ENCODE measurements around the gene TBKBP1.

Gene TBKBP1

GRCh38 chr17:47653442-47653841, 40.5 kb upstream of the TBKBP1 start:
- H3K23ac ChIP-seq (ENCODE audit: low read length in 2 of 2) = no peak overlapping the region
- no peak overlapping the region for H2BK5ac ChIP-seq (ENCODE audit: low read depth, low read length, poor library complexity, severe bottlenecking)
- H2AFZ ChIP-seq (ENCODE audit: low read depth, low read length) = no peak overlapping the region
- H3K4ac ChIP-seq (ENCODE audit: low read depth in 1 of 2, low read length in 2 of 2) = no peak overlapping the region
- WGBS = 48% methylated on average over 1 of the region's 2 CpGs
- H3K18ac ChIP-seq (ENCODE audit: low read depth in 1 of 2, low read length in 2 of 2) = no peak overlapping the region
- H3K27ac ChIP-seq (ENCODE audit: low read length, poor library complexity, severe bottlenecking) = no peak overlapping the region
- H2BK15ac ChIP-seq (ENCODE audit: low read depth, poor library complexity, severe bottlenecking) = no peak overlapping the region
- peaks cover 3% of the 10 kb centered on the region for H3K4me1 ChIP-seq (ENCODE audit: control insufficient read depth, insufficient read depth, low read depth, low read length)
- H3K79me1 ChIP-seq (replicated peaks; ENCODE audit: low read length, poor library complexity, severe bottlenecking) = peaks cover 7% of the 10 kb centered on the region
- peak overlapping the region in 1 of 2 experiments; percentile 0 for H3K4me3 ChIP-seq (ENCODE audit: insufficient read depth in 1 of 2, low read depth in 1 of 2, low read length in 2 of 2)
- H4K91ac ChIP-seq (ENCODE audit: low read length) = no peak overlapping the region
- no peak overlapping the region for H4K8ac ChIP-seq (ENCODE audit: low read length)
- H3K9ac ChIP-seq (ENCODE audit: low read length) = no peak overlapping the region
- peaks cover 20 to 72% of the 10 kb centered on the region in 2 experiments for H3K36me3 ChIP-seq (ENCODE audit: control insufficient read depth in 1 of 2, insufficient read depth in 2 of 2, low read depth in 1 of 2, low read length in 2 of 2)
- H2AK5ac ChIP-seq (ENCODE audit: low read length, severe bottlenecking) = no peak overlapping the region
- H2BK12ac ChIP-seq (ENCODE audit: low read length in 2 of 2) = no peak overlapping the region
- no peak overlapping the region for H3K4me2 ChIP-seq (ENCODE audit: low read length, poor library complexity, severe bottlenecking)
- no peak overlapping the region for H3K14ac ChIP-seq (ENCODE audit: low read length in 2 of 2)
- H2BK120ac ChIP-seq (ENCODE audit: low read depth, low read length) = no peak overlapping the region
- DNase-seq = no peak
- no peaks in the 10 kb centered on the region for H3K27me3 ChIP-seq (ENCODE audit: control insufficient read depth in 1 of 2, insufficient read depth in 1 of 2, low read length in 2 of 2)
- no peaks in the 10 kb centered on the region for H3K9me3 ChIP-seq (ENCODE audit: control insufficient read depth, low read length)

- no peak overlapping the region for H2BK15ac ChIP-seq (ENCODE audit: low read depth, poor library complexity, severe bottlenecking)
- H3K4me2 ChIP-seq (ENCODE audit: low read length, poor library complexity, severe bottlenecking) = no peak overlapping the region
- peak overlapping the region; percentile 40 for H3K9ac ChIP-seq (ENCODE audit: low read length)
- H2BK120ac ChIP-seq (ENCODE audit: low read depth, low read length) = no peak overlapping the region
- no peaks in the 10 kb centered on the region for H3K9me3 ChIP-seq (ENCODE audit: control insufficient read depth, low read length)
- no peak overlapping the region for H4K8ac ChIP-seq (ENCODE audit: low read length)
- no peak overlapping the region for H2AFZ ChIP-seq (ENCODE audit: low read depth, low read length)
- H3K4me3 ChIP-seq (ENCODE audit: insufficient read depth in 1 of 2, low read depth in 1 of 2, low read length in 2 of 2) = peak overlapping the region in 1 of 2 experiments; percentile 54
- H3K27ac ChIP-seq (ENCODE audit: low read length, poor library complexity, severe bottlenecking) = no peak overlapping the region
- 97% methylated on average over 6 of the region's 6 CpGs for WGBS
- no peak overlapping the region for H3K4ac ChIP-seq (ENCODE audit: low read depth in 1 of 2, low read length in 2 of 2)
- H3K18ac ChIP-seq (ENCODE audit: low read depth in 1 of 2, low read length in 2 of 2) = no peak overlapping the region
- no peak overlapping the region for H2BK5ac ChIP-seq (ENCODE audit: low read depth, low read length, poor library complexity, severe bottlenecking)
- H3K23ac ChIP-seq (ENCODE audit: low read length in 2 of 2) = no peak overlapping the region
- H2AK5ac ChIP-seq (ENCODE audit: low read length, severe bottlenecking) = no peak overlapping the region
- H3K27me3 ChIP-seq (ENCODE audit: control insufficient read depth in 1 of 2, insufficient read depth in 1 of 2, low read length in 2 of 2) = no peaks in the 10 kb centered on the region
- H3K4me1 ChIP-seq (ENCODE audit: control insufficient read depth, insufficient read depth, low read depth, low read length) = no peaks in the 10 kb centered on the region
- H4K91ac ChIP-seq (ENCODE audit: low read length) = no peak overlapping the region
- no peak for DNase-seq
- H2BK12ac ChIP-seq (ENCODE audit: low read length in 2 of 2) = no peak overlapping the region
- peaks cover 25 to 88% of the 10 kb centered on the region in 2 experiments for H3K36me3 ChIP-seq (ENCODE audit: control insufficient read depth in 1 of 2, insufficient read depth in 2 of 2, low read depth in 1 of 2, low read length in 2 of 2)
- H3K79me1 ChIP-seq (replicated peaks; ENCODE audit: low read length, poor library complexity, severe bottlenecking) = peaks cover 6% of the 10 kb centered on the region
- no peak overlapping the region for H3K14ac ChIP-seq (ENCODE audit: low read length in 2 of 2)
Measured at GRCh38 chr17:47654991-47655390, 39.0 kb upstream of the TBKBP1 start.

- H3K4me2 ChIP-seq (ENCODE audit: low read length, poor library complexity, severe bottlenecking) = no peak overlapping the region
- no peak overlapping the region for H2BK120ac ChIP-seq (ENCODE audit: low read depth, low read length)
- H3K27ac ChIP-seq (ENCODE audit: low read length, poor library complexity, severe bottlenecking) = no peak overlapping the region
- no peak overlapping the region for H3K4ac ChIP-seq (ENCODE audit: low read depth in 1 of 2, low read length in 2 of 2)
- H3K14ac ChIP-seq (ENCODE audit: low read length in 2 of 2) = no peak overlapping the region
- DNase-seq = peak; percentile 17
- no peaks in the 10 kb centered on the region for H3K9me3 ChIP-seq (ENCODE audit: control insufficient read depth, low read length)
- WGBS = 97% methylated on average over 5 of the region's 6 CpGs
- no peak overlapping the region for H2AFZ ChIP-seq (ENCODE audit: low read depth, low read length)
- H3K27me3 ChIP-seq (ENCODE audit: control insufficient read depth in 1 of 2, insufficient read depth in 1 of 2, low read length in 2 of 2) = no peaks in the 10 kb centered on the region
- no peak overlapping the region for H2BK5ac ChIP-seq (ENCODE audit: low read depth, low read length, poor library complexity, severe bottlenecking)
- peaks cover 53 to 100% of the 10 kb centered on the region in 2 experiments for H3K36me3 ChIP-seq (ENCODE audit: control insufficient read depth in 1 of 2, insufficient read depth in 2 of 2, low read depth in 1 of 2, low read length in 2 of 2)
- H2BK12ac ChIP-seq (ENCODE audit: low read length in 2 of 2) = no peak overlapping the region
- H3K79me1 ChIP-seq (replicated peaks; ENCODE audit: low read length, poor library complexity, severe bottlenecking) = peaks cover 9% of the 10 kb centered on the region
- no peak overlapping the region for H2BK15ac ChIP-seq (ENCODE audit: low read depth, poor library complexity, severe bottlenecking)
- no peak overlapping the region for H3K23ac ChIP-seq (ENCODE audit: low read length in 2 of 2)
- no peaks in the 10 kb centered on the region for H3K4me1 ChIP-seq (ENCODE audit: control insufficient read depth, insufficient read depth, low read depth, low read length)
- H2AK5ac ChIP-seq (ENCODE audit: low read length, severe bottlenecking) = no peak overlapping the region
- no peak overlapping the region for H3K4me3 ChIP-seq (ENCODE audit: insufficient read depth in 1 of 2, low read depth in 1 of 2, low read length in 2 of 2)
- peak overlapping the region; percentile 43 for H3K9ac ChIP-seq (ENCODE audit: low read length)
- no peak overlapping the region for H4K91ac ChIP-seq (ENCODE audit: low read length)
- H4K8ac ChIP-seq (ENCODE audit: low read length) = no peak overlapping the region
- H3K18ac ChIP-seq (ENCODE audit: low read depth in 1 of 2, low read length in 2 of 2) = no peak overlapping the region
Measured at GRCh38 chr17:47660064-47660492, 33.9 kb upstream of the TBKBP1 start.

- Histone ChIP-seq H3K36me3 (ENCODE audit: control insufficient read depth in 1 of 2, insufficient read depth in 2 of 2, low read depth in 1 of 2, low read length in 2 of 2) (peaks cover 48 to 93% of the 10 kb centered on the region in 2 experiments), H3K4me1 (ENCODE audit: control insufficient read depth, insufficient read depth, low read depth, low read length) (no peaks in the 10 kb centered on the region), H2BK12ac (ENCODE audit: low read length in 2 of 2) (no peak overlapping the region), H4K91ac (ENCODE audit: low read length) (no peak overlapping the region), H2BK15ac (ENCODE audit: low read depth, poor library complexity, severe bottlenecking) (no peak overlapping the region), H3K4ac (ENCODE audit: low read depth in 1 of 2, low read length in 2 of 2) (no peak overlapping the region), H3K4me2 (ENCODE audit: low read length, poor library complexity, severe bottlenecking) (no peak overlapping the region), H3K14ac (ENCODE audit: low read length in 2 of 2) (no peak overlapping the region), H2AFZ (ENCODE audit: low read depth, low read length) (no peak overlapping the region), H3K9ac (ENCODE audit: low read length) (no peak overlapping the region), H2AK5ac (ENCODE audit: low read length, severe bottlenecking) (no peak overlapping the region), H3K9me3 (ENCODE audit: control insufficient read depth, low read length) (no peaks in the 10 kb centered on the region), H3K18ac (ENCODE audit: low read depth in 1 of 2, low read length in 2 of 2) (no peak overlapping the region), H3K79me1 (replicated peaks; ENCODE audit: low read length, poor library complexity, severe bottlenecking) (peaks cover 8% of the 10 kb centered on the region), H2BK120ac (ENCODE audit: low read depth, low read length) (no peak overlapping the region), H3K23ac (ENCODE audit: low read length in 2 of 2) (no peak overlapping the region), H3K27me3 (ENCODE audit: control insufficient read depth in 1 of 2, insufficient read depth in 1 of 2, low read length in 2 of 2) (no peaks in the 10 kb centered on the region), H2BK5ac (ENCODE audit: low read depth, low read length, poor library complexity, severe bottlenecking) (no peak overlapping the region), H3K4me3 (ENCODE audit: insufficient read depth in 1 of 2, low read depth in 1 of 2, low read length in 2 of 2) (no peak overlapping the region), H3K27ac (ENCODE audit: low read length, poor library complexity, severe bottlenecking) (no peak overlapping the region), H4K8ac (ENCODE audit: low read length) (no peak overlapping the region)
- DNase-seq = peak; percentile 65
- WGBS = 60% methylated on average over 6 of the region's 6 CpGs
Measured at GRCh38 chr17:47663912-47664623, 29.9 kb upstream of the TBKBP1 start.

All from mesenchymal stem cell (in vitro differentiated cells and primary cell).